ENCODE data around the gene JUN.
"Not testable (repeated sequence)": the region's sequence is repeated elsewhere in the genome, so short reads cannot be mapped to it uniquely, and the experiment has no call there.

Gene JUN

GRCh38 chr1:58808077-58808476 is 24.2 kb upstream of the JUN start:
- DNase-seq (ENCODE audit: low spot score): no peak

DNA sequence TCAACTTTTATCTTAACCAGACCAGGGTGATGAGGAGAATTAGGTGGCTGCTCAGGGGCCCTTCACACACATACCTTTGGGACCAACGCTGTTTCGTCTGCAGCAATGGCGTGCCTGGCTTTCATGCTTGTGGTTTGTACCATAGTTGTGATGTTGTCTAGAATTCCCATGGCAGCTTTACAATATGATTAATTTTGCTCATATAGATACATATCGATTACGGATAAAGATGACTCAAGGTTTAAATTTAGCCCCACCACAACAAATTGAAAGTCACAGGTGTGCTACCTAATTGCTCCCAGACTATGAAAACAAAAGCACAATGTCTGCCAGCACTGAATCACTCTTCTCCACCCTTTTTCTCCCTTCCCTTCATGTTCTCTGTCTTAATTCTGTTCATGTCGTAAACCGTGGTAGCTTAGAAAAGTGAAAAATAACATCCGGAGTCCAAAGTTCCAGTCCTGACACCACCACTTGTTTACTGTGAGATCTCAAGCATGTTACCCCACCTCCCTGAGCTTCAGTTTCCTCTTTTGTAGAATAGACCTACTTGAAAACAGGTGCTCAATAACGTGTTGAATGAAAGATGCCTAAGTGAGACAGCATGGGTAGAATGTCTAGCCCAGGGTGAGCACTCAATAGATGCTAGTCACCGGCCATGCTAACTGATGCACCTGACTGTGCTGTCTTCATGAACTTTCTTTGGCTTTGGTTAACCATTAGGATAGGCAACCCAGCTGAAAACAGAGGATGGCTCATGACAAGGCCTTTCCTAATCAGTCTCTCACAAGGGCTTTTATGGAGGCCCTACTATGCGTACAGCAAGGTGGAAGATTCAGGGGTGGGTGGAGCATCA is 22.1 kb upstream of the JUN start:
- DNase-seq (ENCODE audit: low spot score): no peak

DNA sequence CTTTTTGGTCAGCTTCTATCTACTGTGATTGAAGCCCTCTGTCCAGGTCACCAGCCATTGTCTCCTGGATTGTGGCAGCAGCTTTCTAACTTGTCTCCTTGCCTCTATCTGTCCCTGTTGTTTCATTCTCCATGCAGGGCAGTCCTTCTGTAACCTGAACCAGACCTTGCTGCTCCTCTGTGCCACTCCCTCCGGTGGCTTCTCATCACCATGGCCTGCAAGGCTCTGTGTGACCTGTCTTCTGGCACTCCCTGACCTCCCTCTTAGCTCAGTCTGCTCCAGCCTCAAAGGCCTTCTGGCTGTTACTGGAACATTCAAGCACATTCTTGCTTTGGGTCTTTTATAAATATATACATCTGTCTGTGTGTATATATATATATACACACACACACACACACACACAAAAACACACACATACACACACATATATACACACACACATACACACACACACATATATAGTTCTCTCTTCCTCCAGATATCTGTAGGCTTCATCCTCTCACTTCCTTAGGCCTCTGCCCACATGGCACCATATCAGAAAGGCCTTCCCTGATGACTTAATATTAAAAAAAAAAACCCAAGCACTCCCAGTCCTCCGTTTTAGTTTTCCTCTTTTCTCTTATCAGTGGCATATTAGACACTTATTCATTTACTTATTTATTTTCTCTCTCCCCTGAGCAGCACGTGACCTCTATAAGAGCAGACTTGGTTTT is 21.2 kb upstream of the JUN start:
- no peak for DNase-seq (ENCODE audit: low spot score)

DNA sequence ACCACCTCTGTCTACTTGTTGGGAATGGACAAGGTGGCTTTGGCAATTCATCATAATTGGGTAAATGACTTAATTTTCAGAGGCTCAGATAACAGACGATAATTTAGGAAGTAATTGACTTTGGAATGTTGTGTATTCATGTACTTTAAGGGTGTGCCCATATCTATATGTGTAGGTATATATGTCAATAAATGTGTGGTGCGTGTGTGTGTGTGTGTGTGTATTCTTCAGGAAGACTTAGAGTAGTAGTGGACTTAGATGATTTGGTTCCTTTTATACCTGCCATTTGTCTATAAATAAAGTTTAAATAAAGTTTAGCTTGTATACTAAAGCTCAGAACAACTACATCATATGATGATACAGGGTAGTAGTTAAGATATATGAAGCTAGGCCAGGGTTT is 20.0 kb upstream of the JUN start:
- no peak for DNase-seq (ENCODE audit: low spot score)

DNA sequence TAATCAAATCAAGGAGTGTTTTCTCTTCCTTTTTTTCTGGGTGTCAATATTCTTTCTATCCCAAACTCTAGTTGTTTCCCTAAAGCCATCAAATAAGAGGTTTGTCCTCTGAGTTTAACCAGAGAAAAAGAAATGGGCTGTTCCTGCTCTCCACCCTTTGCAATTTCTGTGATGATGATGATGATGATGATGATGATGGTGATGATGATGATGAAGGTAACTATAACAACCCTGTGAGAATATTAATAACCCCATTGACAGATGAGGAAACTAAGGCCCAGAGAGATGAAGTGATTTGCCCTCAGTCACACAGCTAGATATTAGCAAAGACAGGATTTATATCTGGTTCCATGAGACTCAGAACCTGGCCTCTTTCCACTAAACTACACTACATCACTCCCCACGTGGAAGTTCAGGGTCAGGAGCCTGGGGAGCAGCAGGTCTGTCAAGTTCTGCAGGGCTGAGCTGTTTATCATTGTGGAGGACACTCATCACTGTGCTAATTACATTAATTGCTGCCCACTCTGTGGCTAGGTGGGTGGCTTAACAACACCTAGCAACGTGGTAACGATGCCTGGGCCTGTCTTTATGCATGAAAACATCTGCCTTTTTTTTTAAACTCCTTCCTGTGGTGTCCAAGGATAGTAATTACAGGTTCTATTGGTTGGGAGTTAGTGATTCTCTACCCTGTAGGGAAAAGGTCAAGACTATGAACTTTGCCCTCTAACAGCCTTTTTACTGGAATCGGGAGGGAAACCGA is 19.0 kb upstream of the JUN start:
- DNase-seq (ENCODE audit: low spot score): no peak

DNA sequence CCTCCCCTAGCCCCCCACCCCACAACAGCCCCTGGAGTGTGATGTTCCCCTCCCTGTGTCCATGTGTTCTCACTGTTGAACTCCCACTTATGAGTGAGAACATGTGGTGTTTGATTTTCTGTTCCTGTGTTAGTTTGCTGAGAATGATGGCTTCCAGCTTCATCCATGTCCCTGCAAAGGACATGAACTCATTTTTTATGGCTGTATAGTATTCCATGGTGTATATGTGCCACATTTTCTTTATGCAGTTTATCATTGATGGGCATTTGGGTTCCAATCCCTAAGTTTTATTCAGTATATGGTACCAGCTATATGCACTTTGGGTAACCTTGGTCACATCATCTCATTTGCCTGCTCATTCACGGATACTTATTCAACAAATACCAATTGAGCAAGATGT is 17.4 kb upstream of the JUN start:
- DNase-seq (ENCODE audit: low spot score): not testable (repeated sequence)

DNA sequence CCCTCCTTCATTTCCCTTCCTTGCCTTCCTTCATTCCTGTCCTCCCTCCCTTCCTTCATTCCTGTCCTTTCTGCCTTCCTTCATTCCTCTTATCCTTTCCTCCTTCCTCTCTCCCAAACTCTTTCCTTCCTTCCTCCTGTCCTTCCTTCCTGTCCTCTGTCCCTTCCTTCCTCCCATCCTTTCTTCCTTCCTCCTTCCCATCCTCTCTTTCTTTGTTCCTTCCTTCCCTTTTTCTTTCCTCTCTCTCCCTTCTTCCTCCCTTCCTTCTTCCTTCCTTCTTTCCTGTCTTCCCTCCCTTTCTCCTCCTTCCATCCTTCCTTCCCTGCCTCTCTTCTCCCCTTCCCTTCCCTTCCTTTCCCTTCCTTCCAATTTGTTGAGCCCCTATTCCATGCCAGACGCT is 15.8 kb upstream of the JUN start:
- DNase-seq (ENCODE audit: low spot score): no peak

DNA sequence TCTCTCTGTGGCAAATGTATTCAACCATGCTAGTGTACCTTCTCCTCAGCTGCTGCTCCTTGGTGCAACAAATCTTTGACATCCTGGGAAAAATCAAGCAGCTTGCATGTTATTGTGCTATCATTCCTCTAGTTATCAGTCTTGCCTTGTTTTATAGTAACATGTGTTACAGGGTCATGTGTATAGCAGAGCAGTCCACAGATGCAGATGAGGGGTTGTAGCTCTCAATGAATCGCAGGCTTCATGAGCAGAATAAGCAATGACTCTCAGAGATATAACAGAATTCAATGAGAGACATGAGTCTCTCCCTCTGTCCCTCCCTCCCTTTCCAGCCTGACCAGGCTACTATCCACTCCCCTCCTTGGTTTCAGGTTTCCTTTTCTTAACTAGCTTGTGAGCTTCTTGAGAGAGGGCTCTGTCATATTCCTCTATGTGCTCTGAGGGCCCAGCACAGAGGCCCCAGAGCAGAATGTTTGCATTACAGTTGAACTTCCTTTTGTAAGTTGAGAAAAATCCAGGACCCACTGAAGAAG is 15.1 kb upstream of the JUN start:
- no peak for DNase-seq (ENCODE audit: low spot score)

DNA sequence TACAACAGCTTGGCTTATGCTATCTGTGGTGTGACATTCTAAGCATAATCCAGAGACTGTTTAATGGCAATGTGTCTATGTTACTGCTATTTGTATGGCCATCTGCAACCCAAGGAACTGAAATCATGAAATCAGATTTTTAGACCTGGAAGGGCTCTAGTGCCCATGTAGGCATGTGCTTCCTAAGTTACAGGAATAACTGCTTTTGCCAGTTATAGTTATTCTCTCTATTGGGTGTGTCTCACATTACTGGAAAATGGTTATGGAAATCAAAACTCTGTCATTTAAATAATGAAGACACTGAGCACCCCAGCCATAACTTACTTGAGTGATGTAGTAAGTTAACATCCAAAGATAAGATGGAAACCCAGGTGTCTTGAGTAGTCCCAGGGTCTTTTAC is 12.6 kb upstream of the JUN start:
- DNase-seq (ENCODE audit: low spot score): no peak

GRCh38 chr1:58794585-58794984 is 10.7 kb upstream of the JUN start:
- no peak for DNase-seq (ENCODE audit: low spot score)

- no peak for DNase-seq (ENCODE audit: low spot score)
Measured at GRCh38 chr1:58792846-58793245, 9.0 kb upstream of the JUN start.

DNA sequence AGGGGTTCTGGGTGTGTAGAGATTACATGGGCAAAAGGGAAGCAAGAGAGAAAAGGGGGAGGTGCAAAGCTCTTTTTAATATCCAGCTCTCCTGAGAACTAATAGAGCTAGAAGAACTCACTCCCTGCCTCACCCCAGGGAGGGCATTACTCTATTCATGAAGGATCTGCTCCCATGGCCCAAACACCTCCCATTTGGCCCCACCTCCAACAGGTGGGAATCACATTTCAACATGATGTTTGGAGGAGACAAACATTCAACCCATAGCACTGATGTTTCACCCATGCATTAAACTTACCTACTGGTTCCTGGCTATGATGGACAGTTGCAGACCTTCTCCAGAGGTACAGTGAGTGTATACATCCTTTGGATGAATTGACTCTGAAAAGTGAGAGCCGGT is 7.3 kb upstream of the JUN start:
- DNase-seq (ENCODE audit: low spot score): no peak

- no peak for DNase-seq (ENCODE audit: low spot score)
Measured at GRCh38 chr1:58789996-58790660, 6.3 kb upstream of the JUN start.

GRCh38 chr1:58789322-58789856 is 5.5 kb upstream of the JUN start:
- no peak for DNase-seq (ENCODE audit: low spot score)

GRCh38 chr1:58788259-58788658 is 4.4 kb upstream of the JUN start:
- no peak for DNase-seq (ENCODE audit: low spot score)

DNA sequence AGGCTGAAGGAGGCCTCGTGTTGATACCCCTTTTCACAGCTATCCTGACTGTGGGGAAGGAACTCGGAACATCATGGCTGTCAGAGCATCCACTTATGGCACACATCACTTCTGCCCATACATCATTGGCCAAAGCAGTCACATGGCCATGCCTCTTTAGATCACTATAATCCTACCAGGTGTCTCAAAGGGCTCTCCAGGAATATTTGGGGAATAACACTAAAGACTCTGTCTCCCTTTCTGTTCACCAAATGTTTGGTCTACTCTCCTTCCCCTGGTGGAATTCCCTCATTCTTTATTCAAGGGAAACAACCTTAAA is 3.0 kb upstream of the JUN start:
- no peak for DNase-seq (ENCODE audit: low spot score)

DNA sequence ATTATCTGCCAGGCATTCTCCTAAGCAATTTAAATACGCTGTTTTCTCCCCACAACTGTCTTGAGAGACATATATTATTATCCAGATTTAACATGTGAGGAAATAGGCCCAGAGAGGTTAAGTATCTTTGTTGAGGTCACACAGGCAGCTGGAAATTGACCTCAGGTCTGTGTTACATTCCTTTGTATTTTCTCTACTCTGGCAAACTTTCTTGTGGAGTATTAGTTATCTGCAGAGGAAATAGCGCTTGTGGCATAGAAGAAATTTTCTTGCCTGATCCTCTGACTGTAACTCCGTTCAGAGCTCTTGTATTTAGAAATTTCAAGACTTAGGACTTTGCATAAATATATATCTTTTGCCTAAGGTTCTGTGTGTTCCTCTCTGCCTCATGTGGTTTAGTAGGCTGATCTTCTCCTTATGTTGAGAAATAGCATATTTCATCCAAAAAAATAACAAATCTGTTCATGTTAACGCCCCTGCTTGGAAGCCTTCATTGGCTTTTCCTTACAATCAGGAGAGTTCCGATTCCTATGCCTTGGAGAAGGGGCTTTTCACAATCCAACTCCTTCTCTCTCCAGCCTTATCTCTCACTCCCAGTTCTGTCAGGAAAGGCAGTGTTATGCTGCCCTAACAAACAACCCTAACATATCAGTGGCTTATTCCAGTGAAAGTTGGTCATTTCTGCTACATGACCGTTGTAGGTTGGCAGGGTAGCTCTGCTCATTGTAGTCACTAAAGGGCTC is 2.5 kb upstream of the JUN start:
- DNase-seq (ENCODE audit: low spot score): no peak

- DNase-seq (ENCODE audit: low spot score): no peak
Measured at GRCh38 chr1:58785442-58786058, 1.7 kb upstream of the JUN start.

GRCh38 chr1:58784758-58785441 is 1.1 kb upstream of the JUN start:
- peak; percentile 72 for DNase-seq (ENCODE audit: low spot score)
